Measurements from ENCODE around the gene ISG20.

The ISG20 gene

GRCh38 chr15:88690331-88690730 is 51.5 kb downstream of the ISG20 start:
- H3K9ac ChIP-seq (ENCODE audit: low read length): no peak overlapping the region
- no peaks in the 10 kb centered on the region for H3K36me3 ChIP-seq (ENCODE audit: control insufficient read depth, insufficient read depth, low read length)
- H3K4me3 ChIP-seq (ENCODE audit: low read length): no peak overlapping the region
- no peaks in the 10 kb centered on the region for H3K4me1 ChIP-seq (ENCODE audit: control insufficient read depth, insufficient read depth, low read length)
- no peaks in the 10 kb centered on the region for H3K27me3 ChIP-seq (ENCODE audit: control insufficient read depth, insufficient read depth, low read length)
- H3K9me3 ChIP-seq (ENCODE audit: control insufficient read depth, low read length): no peaks in the 10 kb centered on the region

GRCh38 chr15:88693191-88693590 is 54.4 kb downstream of the ISG20 start:
- Histone ChIP-seq H3K36me3 (ENCODE audit: control insufficient read depth, insufficient read depth, low read length) (no peaks in the 10 kb centered on the region), H3K4me3 (ENCODE audit: low read length) (no peak overlapping the region), H3K4me1 (ENCODE audit: control insufficient read depth, insufficient read depth, low read length) (no peaks in the 10 kb centered on the region), H3K27me3 (ENCODE audit: control insufficient read depth, insufficient read depth, low read length) (no peaks in the 10 kb centered on the region), H3K9ac (ENCODE audit: low read length) (no peak overlapping the region), H3K9me3 (ENCODE audit: control insufficient read depth, low read length) (no peaks in the 10 kb centered on the region)

GRCh38 chr15:88695101-88695500 is 56.3 kb downstream of the ISG20 start:
- H3K9ac ChIP-seq (ENCODE audit: low read length): no peak overlapping the region
- no peaks in the 10 kb centered on the region for H3K27me3 ChIP-seq (ENCODE audit: control insufficient read depth, insufficient read depth, low read length)
- no peaks in the 10 kb centered on the region for H3K9me3 ChIP-seq (ENCODE audit: control insufficient read depth, low read length)
- H3K4me1 ChIP-seq (ENCODE audit: control insufficient read depth, insufficient read depth, low read length): no peaks in the 10 kb centered on the region
- no peak overlapping the region for H3K4me3 ChIP-seq (ENCODE audit: low read length)
- no peaks in the 10 kb centered on the region for H3K36me3 ChIP-seq (ENCODE audit: control insufficient read depth, insufficient read depth, low read length)

- Histone ChIP-seq H3K4me3 (ENCODE audit: low read length) (no peak overlapping the region), H3K36me3 (ENCODE audit: control insufficient read depth, insufficient read depth, low read length) (no peaks in the 10 kb centered on the region), H3K9me3 (ENCODE audit: control insufficient read depth, low read length) (no peaks in the 10 kb centered on the region), H3K4me1 (ENCODE audit: control insufficient read depth, insufficient read depth, low read length) (no peaks in the 10 kb centered on the region), H3K9ac (ENCODE audit: low read length) (no peak overlapping the region), H3K27me3 (ENCODE audit: control insufficient read depth, insufficient read depth, low read length) (no peaks in the 10 kb centered on the region)
These were observed 57.0 kb downstream of the ISG20 start for GRCh38 chr15:88695691-88696251.

GRCh38 chr15:88696254-88696653 is 57.4 kb downstream of the ISG20 start:
- Histone ChIP-seq H3K4me3 (ENCODE audit: low read length) (no peak overlapping the region), H3K27me3 (ENCODE audit: control insufficient read depth, insufficient read depth, low read length) (no peaks in the 10 kb centered on the region), H3K4me1 (ENCODE audit: control insufficient read depth, insufficient read depth, low read length) (no peaks in the 10 kb centered on the region), H3K9me3 (ENCODE audit: control insufficient read depth, low read length) (no peaks in the 10 kb centered on the region), H3K9ac (ENCODE audit: low read length) (no peak overlapping the region), H3K36me3 (ENCODE audit: control insufficient read depth, insufficient read depth, low read length) (no peaks in the 10 kb centered on the region)

GRCh38 chr15:88697276-88697675 is 58.5 kb downstream of the ISG20 start:
- H3K9ac ChIP-seq (ENCODE audit: low read length): no peak overlapping the region
- H3K4me1 ChIP-seq (ENCODE audit: control insufficient read depth, insufficient read depth, low read length): no peaks in the 10 kb centered on the region
- no peaks in the 10 kb centered on the region for H3K9me3 ChIP-seq (ENCODE audit: control insufficient read depth, low read length)
- H3K36me3 ChIP-seq (ENCODE audit: control insufficient read depth, insufficient read depth, low read length): no peaks in the 10 kb centered on the region
- no peak overlapping the region for H3K4me3 ChIP-seq (ENCODE audit: low read length)
- no peaks in the 10 kb centered on the region for H3K27me3 ChIP-seq (ENCODE audit: control insufficient read depth, insufficient read depth, low read length)

- no peak overlapping the region for H3K9ac ChIP-seq (ENCODE audit: low read length)
- no peaks in the 10 kb centered on the region for H3K27me3 ChIP-seq (ENCODE audit: control insufficient read depth, insufficient read depth, low read length)
- no peak overlapping the region for H3K4me3 ChIP-seq (ENCODE audit: low read length)
- no peaks in the 10 kb centered on the region for H3K36me3 ChIP-seq (ENCODE audit: control insufficient read depth, insufficient read depth, low read length)
- no peaks in the 10 kb centered on the region for H3K4me1 ChIP-seq (ENCODE audit: control insufficient read depth, insufficient read depth, low read length)
- no peaks in the 10 kb centered on the region for H3K9me3 ChIP-seq (ENCODE audit: control insufficient read depth, low read length)
These were observed 61.0 kb downstream of the ISG20 start for GRCh38 chr15:88699861-88700260.

GRCh38 chr15:88700716-88701115 is 61.9 kb downstream of the ISG20 start:
- no peak overlapping the region for H3K9ac ChIP-seq (ENCODE audit: low read length)
- peaks cover 3% of the 10 kb centered on the region for H3K4me1 ChIP-seq (ENCODE audit: control insufficient read depth, insufficient read depth, low read length)
- H3K4me3 ChIP-seq (ENCODE audit: low read length): no peak overlapping the region
- no peaks in the 10 kb centered on the region for H3K9me3 ChIP-seq (ENCODE audit: control insufficient read depth, low read length)
- H3K36me3 ChIP-seq (ENCODE audit: control insufficient read depth, insufficient read depth, low read length): no peaks in the 10 kb centered on the region
- H3K27me3 ChIP-seq (ENCODE audit: control insufficient read depth, insufficient read depth, low read length): peaks cover 6% of the 10 kb centered on the region

GRCh38 chr15:88701561-88702095 is 62.8 kb downstream of the ISG20 start:
- H3K4me3 ChIP-seq (ENCODE audit: low read length): no peak overlapping the region
- no peaks in the 10 kb centered on the region for H3K9me3 ChIP-seq (ENCODE audit: control insufficient read depth, low read length)
- H3K36me3 ChIP-seq (ENCODE audit: control insufficient read depth, insufficient read depth, low read length): no peaks in the 10 kb centered on the region
- H3K27me3 ChIP-seq (ENCODE audit: control insufficient read depth, insufficient read depth, low read length): peaks cover 14% of the 10 kb centered on the region
- peaks cover 6% of the 10 kb centered on the region for H3K4me1 ChIP-seq (ENCODE audit: control insufficient read depth, insufficient read depth, low read length)
- H3K9ac ChIP-seq (ENCODE audit: low read length): no peak overlapping the region

GRCh38 chr15:88702983-88703382 is 64.2 kb downstream of the ISG20 start:
- Histone ChIP-seq H3K36me3 (ENCODE audit: control insufficient read depth, insufficient read depth, low read length) (no peaks in the 10 kb centered on the region), H3K9me3 (ENCODE audit: control insufficient read depth, low read length) (no peaks in the 10 kb centered on the region), H3K4me1 (ENCODE audit: control insufficient read depth, insufficient read depth, low read length) (peaks cover 6% of the 10 kb centered on the region), H3K4me3 (ENCODE audit: low read length) (no peak overlapping the region), H3K9ac (ENCODE audit: low read length) (no peak overlapping the region), H3K27me3 (ENCODE audit: control insufficient read depth, insufficient read depth, low read length) (peaks cover 14% of the 10 kb centered on the region)

GRCh38 chr15:88703533-88703932 is 64.7 kb downstream of the ISG20 start:
- peaks cover 14% of the 10 kb centered on the region for H3K27me3 ChIP-seq (ENCODE audit: control insufficient read depth, insufficient read depth, low read length)
- no peaks in the 10 kb centered on the region for H3K9me3 ChIP-seq (ENCODE audit: control insufficient read depth, low read length)
- H3K36me3 ChIP-seq (ENCODE audit: control insufficient read depth, insufficient read depth, low read length): no peaks in the 10 kb centered on the region
- H3K9ac ChIP-seq (ENCODE audit: low read length): no peak overlapping the region
- no peak overlapping the region for H3K4me3 ChIP-seq (ENCODE audit: low read length)
- peaks cover 6% of the 10 kb centered on the region for H3K4me1 ChIP-seq (ENCODE audit: control insufficient read depth, insufficient read depth, low read length)

- Histone ChIP-seq H3K4me1 (ENCODE audit: control insufficient read depth, insufficient read depth, low read length) (peaks cover 6% of the 10 kb centered on the region), H3K9me3 (ENCODE audit: control insufficient read depth, low read length) (no peaks in the 10 kb centered on the region), H3K36me3 (ENCODE audit: control insufficient read depth, insufficient read depth, low read length) (no peaks in the 10 kb centered on the region), H3K4me3 (ENCODE audit: low read length) (no peak overlapping the region), H3K27me3 (ENCODE audit: control insufficient read depth, insufficient read depth, low read length) (peaks cover 14% of the 10 kb centered on the region), H3K9ac (ENCODE audit: low read length) (peak overlapping the region; percentile 59)
These were observed 66.3 kb downstream of the ISG20 start for GRCh38 chr15:88704791-88705768.
